ENCODE data around the gene BOD1L2.
A peak's percentile ranks its signal among the peaks of the same experiment; 100 is the strongest.

The BOD1L2 gene

GRCh38 chr18:57146956-57147636, at the start of gene BOD1L2:
Gene BOD1L2 (plus strand): TSS chr18:57147087. CDS start chr18:57147313, 226 bp downstream.
- no peak for DNase-seq (ENCODE audit: low read depth in 2 of 2)

- DNase-seq (ENCODE audit: low read depth in 2 of 2), result peak; percentile 2 to 17
Observed at GRCh38 chr18:57107140-57107832, 39.6 kb upstream of the BOD1L2 start.

- DNase-seq (ENCODE audit: low read depth in 2 of 2), result no peak
Observed at GRCh38 chr18:57110290-57110689, 36.6 kb upstream of the BOD1L2 start.

- no peak for DNase-seq (ENCODE audit: low read depth in 2 of 2)
Observed at GRCh38 chr18:57113799-57114420, 33.0 kb upstream of the BOD1L2 start.

- DNase-seq (ENCODE audit: low read depth in 2 of 2), result no peak
Observed at GRCh38 chr18:57116598-57117132, 30.2 kb upstream of the BOD1L2 start.

- no peak for DNase-seq (ENCODE audit: low read depth in 2 of 2)
Observed at GRCh38 chr18:57121542-57122112, 25.3 kb upstream of the BOD1L2 start.

GRCh38 chr18:57122936-57123510, 23.9 kb upstream of the BOD1L2 start:
- no peak for DNase-seq (ENCODE audit: low read depth in 2 of 2)

GRCh38 chr18:57125627-57126026, 21.3 kb upstream of the BOD1L2 start:
- no peak for DNase-seq (ENCODE audit: low read depth in 2 of 2)

- no peak for DNase-seq (ENCODE audit: low read depth in 2 of 2)
Observed at GRCh38 chr18:57128220-57128932, 18.5 kb upstream of the BOD1L2 start.

GRCh38 chr18:57131101-57131500, 15.8 kb upstream of the BOD1L2 start:
- DNase-seq (ENCODE audit: low read depth in 2 of 2), result no peak

GRCh38 chr18:57131782-57132181, 15.1 kb upstream of the BOD1L2 start:
- DNase-seq (ENCODE audit: low read depth in 2 of 2), result no peak

GRCh38 chr18:57134618-57135135, 12.2 kb upstream of the BOD1L2 start:
- DNase-seq (ENCODE audit: low read depth in 2 of 2), result no peak

- DNase-seq (ENCODE audit: low read depth in 2 of 2), result no peak
Observed at GRCh38 chr18:57135699-57136098, 11.2 kb upstream of the BOD1L2 start.

GRCh38 chr18:57137847-57138246, 9.0 kb upstream of the BOD1L2 start:
- no peak for DNase-seq (ENCODE audit: low read depth in 2 of 2)

GRCh38 chr18:57141208-57142129, 5.4 kb upstream of the BOD1L2 start:
- no peak for DNase-seq (ENCODE audit: low read depth in 2 of 2)

GRCh38 chr18:57142324-57142723, 4.6 kb upstream of the BOD1L2 start:
- no peak for DNase-seq (ENCODE audit: low read depth in 2 of 2)

- no peak for DNase-seq (ENCODE audit: low read depth in 2 of 2)
Observed at GRCh38 chr18:57143265-57143664, 3.6 kb upstream of the BOD1L2 start.

GRCh38 chr18:57148263-57148662, 1.4 kb downstream of the BOD1L2 start:
- no peak for DNase-seq (ENCODE audit: low read depth in 2 of 2)

GRCh38 chr18:57149051-57149450, 2.2 kb downstream of the BOD1L2 start:
- no peak for DNase-seq (ENCODE audit: low read depth in 2 of 2)

GRCh38 chr18:57149531-57149930, 2.6 kb downstream of the BOD1L2 start:
- no peak for DNase-seq (ENCODE audit: low read depth in 2 of 2)

Measured in fibroblast of skin of left quadriceps (primary cell).